A673 (cell line): ENCODE measurements around the gene ALG9. TPM values are rescaled to one million over a fixed set of nuclear protein-coding genes. Genes with fewer than 3 reads are reported as not detected.

ENCODE experiments used
- BruUV-seq: library from RNA; stranded (reverse); fragments of 400-500 nt; replicated peaks from 2 replicates; lab custom pipeline; 2021; lab: Mats Ljungman, UMichigan
- CTCF ChIA-PET: fragments of 300-600 bp; sonication (Branson Sonifier 250); formaldehyde crosslinking; loops from one replicate; lab custom pipeline; 2022; ENCODE audit warnings: antibody characterized with exemption; lab: Charles Lee
- POLR2A ChIA-PET: fragments of 300-600 bp; sonication (Branson Sonifier 250); formaldehyde crosslinking; loops from one replicate; lab custom pipeline; 2022; ENCODE audit warnings: antibody characterized with exemption; ENCODE audit not compliant: low non-redundant PET; lab: Charles Lee
- DNase-seq: peaks from one replicate; pipeline ENCODE4 v3.0.0-alpha.2; 2015; ENCODE audit warnings: low spot score
- H3K27ac ChIP-seq: fragments of 200-600 bp; sonication (generic); 2 replicates; pipeline ENCODE4 v1.5.1; 2016; ENCODE audit warnings: mixed run types, low read depth, mild to moderate bottlenecking, mixed read lengths, antibody characterized with exemption, low read length; ENCODE audit not compliant: poor library complexity, severe bottlenecking
- H3K27me3 ChIP-seq: fragments of 200-600 bp; sonication (generic); replicated peaks from 2 replicates; pipeline ENCODE4 v1.6.1; 2017; ENCODE audit warnings: mixed run types, low read depth, mild to moderate bottlenecking, mixed read lengths, antibody characterized with exemption, low read length; ENCODE audit not compliant: insufficient read depth, poor library complexity
- H3K36me3 ChIP-seq: fragments of 200-600 bp; sonication (generic); 2 replicates; pipeline ENCODE4 v1.6.1; 2016; ENCODE audit warnings: mixed run types, mild to moderate bottlenecking, mixed read lengths, antibody characterized with exemption, low read length; ENCODE audit not compliant: insufficient read depth, poor library complexity, severe bottlenecking
- H3K4me1 ChIP-seq: fragments of 200-600 bp; sonication (generic); 2 replicates; pipeline ENCODE4 v1.6.1; 2017; ENCODE audit warnings: mixed run types, mild to moderate bottlenecking, mixed read lengths, antibody characterized with exemption, low read length; ENCODE audit not compliant: insufficient read depth, poor library complexity, severe bottlenecking
- H3K4me3 ChIP-seq: fragments of 200-600 bp; sonication (generic); 2 replicates; pipeline ENCODE4 v1.5.1; 2016; ENCODE audit warnings: low read depth, mixed run types, mild to moderate bottlenecking, mixed read lengths, low read length; ENCODE audit not compliant: poor library complexity, severe bottlenecking
- H3K9me3 ChIP-seq: fragments of 200-600 bp; sonication (generic); 2 replicates; pipeline ENCODE4 v1.6.1; 2016; ENCODE audit warnings: mixed run types, low read depth, mild to moderate bottlenecking, mixed read lengths, antibody characterized with exemption, low read length; ENCODE audit not compliant: poor library complexity, severe bottlenecking
- EZH2 ChIP-seq: fragments of 200-600 bp; sonication (generic); IDR thresholded peaks from 2 replicates; pipeline ENCODE4 v1.6.1; 2017; ENCODE audit warnings: borderline replicate concordance, low read depth, mild to moderate bottlenecking, mixed read lengths, antibody characterized with exemption, low read length; ENCODE audit not compliant: poor library complexity, severe bottlenecking
- intact Hi-C: fragments of 100-400 bp; cut with micrococcal nuclease; formaldehyde crosslinking; loops from one replicate; pipeline ENCODE4 v1.10.0; 2022; ENCODE audit not compliant: unreplicated experiment
- total RNA-seq: library from RNA; stranded (reverse); gene quantifications from 2 replicates; pipeline ENCODE4 v1.2.3, GENCODE V29; 2021
- TF ChIP-seq, protein P1 (sequence below): fragments of 300-800, 200-600 bp; sonication (generic); conservative IDR thresholded peaks from 2 replicates; pipeline ENCODE4 v1.5.1; 2017; ENCODE audit warnings: low read depth, mild to moderate bottlenecking, antibody characterized with exemption, low read length, moderate library complexity, mixed read lengths

The ALG9 gene
- total RNA-seq, 1 experiment from 2014 or later = 61.0 TPM

DNA sequence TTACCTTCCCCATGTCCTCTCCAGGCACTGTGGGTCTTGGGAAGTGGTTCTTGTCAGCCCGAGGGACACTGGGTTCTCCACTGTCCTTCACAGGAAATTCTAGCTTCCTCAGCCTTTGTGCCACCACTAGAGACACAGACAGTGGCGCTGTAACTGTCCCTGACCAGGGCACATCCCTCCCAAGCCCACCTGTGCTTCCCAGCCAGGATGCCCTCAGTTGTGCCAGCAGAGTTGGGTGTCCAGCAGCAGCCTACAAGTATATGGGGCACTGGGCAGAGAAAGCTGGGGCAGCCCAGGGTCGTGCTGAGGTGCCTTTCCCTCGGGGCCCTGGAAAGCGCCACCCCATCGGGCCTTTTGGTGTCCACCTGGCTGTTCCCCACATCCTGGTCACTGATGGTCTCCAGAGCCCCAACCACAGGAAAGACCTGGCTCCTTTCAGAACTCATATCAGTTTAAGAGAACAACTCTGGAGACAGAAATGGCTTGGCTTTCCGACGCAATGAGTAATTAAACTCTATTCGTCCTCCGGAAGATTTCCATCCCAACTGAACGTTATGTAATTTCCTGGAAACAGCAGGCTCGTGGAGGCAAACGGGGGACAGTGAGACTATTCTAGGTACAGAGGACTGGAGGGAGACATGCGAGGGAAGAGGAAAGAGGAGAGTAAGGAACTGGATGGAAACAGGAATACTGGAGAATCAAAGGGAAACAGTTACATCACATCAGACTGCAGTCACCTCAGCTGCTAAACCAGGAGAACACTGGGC is 133.8 kb downstream of the ALG9 start:
- TF ChIP-seq, protein P1, sequence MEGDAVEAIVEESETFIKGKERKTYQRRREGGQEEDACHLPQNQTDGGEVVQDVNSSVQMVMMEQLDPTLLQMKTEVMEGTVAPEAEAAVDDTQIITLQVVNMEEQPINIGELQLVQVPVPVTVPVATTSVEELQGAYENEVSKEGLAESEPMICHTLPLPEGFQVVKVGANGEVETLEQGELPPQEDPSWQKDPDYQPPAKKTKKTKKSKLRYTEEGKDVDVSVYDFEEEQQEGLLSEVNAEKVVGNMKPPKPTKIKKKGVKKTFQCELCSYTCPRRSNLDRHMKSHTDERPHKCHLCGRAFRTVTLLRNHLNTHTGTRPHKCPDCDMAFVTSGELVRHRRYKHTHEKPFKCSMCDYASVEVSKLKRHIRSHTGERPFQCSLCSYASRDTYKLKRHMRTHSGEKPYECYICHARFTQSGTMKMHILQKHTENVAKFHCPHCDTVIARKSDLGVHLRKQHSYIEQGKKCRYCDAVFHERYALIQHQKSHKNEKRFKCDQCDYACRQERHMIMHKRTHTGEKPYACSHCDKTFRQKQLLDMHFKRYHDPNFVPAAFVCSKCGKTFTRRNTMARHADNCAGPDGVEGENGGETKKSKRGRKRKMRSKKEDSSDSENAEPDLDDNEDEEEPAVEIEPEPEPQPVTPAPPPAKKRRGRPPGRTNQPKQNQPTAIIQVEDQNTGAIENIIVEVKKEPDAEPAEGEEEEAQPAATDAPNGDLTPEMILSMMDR = no peak
- TF ChIP-seq EZH2 = no peak
- Histone ChIP-seq H3K27me3 (no peaks in the 10 kb centered on the region), H3K4me1 (peaks cover 14% of the 10 kb centered on the region), H3K27ac (no peak overlapping the region), H3K9me3 (no peaks in the 10 kb centered on the region), H3K4me3 (no peak overlapping the region), H3K36me3 (peaks cover 32% of the 10 kb centered on the region)
- intact Hi-C loops = no loop called here
- DNase-seq = no peak
- ChIA-PET POLR2A (no interaction called here), CTCF (no interaction called here)
- BruUV-seq = no TSS peak

DNA sequence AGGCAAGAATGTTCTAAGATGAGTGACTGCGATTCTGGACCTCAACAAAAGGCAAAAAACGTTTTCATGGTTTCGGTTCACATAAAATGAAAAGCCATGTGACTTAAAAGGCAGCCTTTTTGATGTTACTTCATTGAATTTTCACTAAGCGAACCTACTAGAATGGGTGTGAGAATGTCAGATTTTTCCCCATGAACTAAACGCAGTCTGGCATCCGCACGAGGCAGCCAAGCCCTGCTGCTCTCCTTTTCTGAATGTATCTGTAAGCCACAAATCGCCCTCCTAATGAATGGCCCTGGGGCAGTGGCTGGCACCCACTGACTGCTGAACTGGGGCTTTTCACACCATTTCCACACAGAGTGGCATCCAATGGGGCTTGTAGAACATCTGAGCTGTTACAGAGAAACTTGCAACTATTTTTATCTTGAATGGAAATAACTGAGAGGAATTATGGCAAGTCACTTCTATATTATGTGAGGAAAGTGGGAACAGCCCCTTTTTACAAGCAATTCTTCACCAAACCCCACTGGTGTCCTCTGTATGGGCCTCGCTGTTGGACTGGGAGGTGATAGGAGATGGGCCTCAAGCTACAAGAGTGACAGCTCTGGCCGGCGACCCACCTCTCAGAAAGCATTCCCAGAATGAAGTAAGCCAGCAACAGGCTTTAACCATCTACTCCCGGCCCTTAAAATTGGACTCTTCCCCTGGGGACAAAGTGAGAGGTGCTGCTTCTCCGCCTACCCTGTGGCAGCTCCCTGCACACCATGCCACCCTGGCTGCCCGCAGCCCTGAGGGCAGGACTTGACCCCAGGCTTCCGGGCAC is 134.5 kb downstream of the ALG9 start:
- CTCF ChIA-PET = no interaction called here
- BruUV-seq = no TSS peak
- no peak for TF ChIP-seq EZH2
- TF ChIP-seq, protein P1 = no peak
- intact Hi-C loops = no loop called here
- Histone ChIP-seq H3K27ac (peak overlapping the region; percentile 45), H3K27me3 (no peaks in the 10 kb centered on the region), H3K9me3 (no peaks in the 10 kb centered on the region), H3K4me1 (peaks cover 14% of the 10 kb centered on the region), H3K36me3 (peaks cover 26% of the 10 kb centered on the region), H3K4me3 (no peak overlapping the region)
- POLR2A ChIA-PET = no interaction called here
- DNase-seq = no peak

Other genes starting within 250 kb of the ALG9 start
- gene PPP2R1B, start 105.2 kb downstream of the ALG9 start, total RNA-seq = 72.2 and 80.0 TPM in 2 replicates
- 5.4 TPM in 2 replicates for gene FDXACB1, start 7.6 kb upstream of the ALG9 start, total RNA-seq
- gene CFAP68, start 8.0 kb upstream of the ALG9 start, total RNA-seq = 16.5 and 16.9 TPM in 2 replicates
- gene CRYAB, start 40.2 kb upstream of the ALG9 start, total RNA-seq = 0.87 and 1.6 TPM in 2 replicates
- gene HSPB2, start 41.2 kb upstream of the ALG9 start, total RNA-seq = not detected in 2 replicates
- 1.4 and 1.5 TPM in 2 replicates for gene C11orf52, start 47.3 kb upstream of the ALG9 start, total RNA-seq
- gene DIXDC1, start 65.8 kb upstream of the ALG9 start, total RNA-seq = 22.4 and 24.6 TPM in 2 replicates
- gene DLAT, start 153.8 kb upstream of the ALG9 start, total RNA-seq = 90.8 and 94.1 TPM in 2 replicates
- 2.8 and 4.3 TPM in 2 replicates for gene PIH1D2, start 202.4 kb upstream of the ALG9 start, total RNA-seq
- 30.4 and 32.8 TPM in 2 replicates for gene NKAPD1, start 202.7 kb upstream of the ALG9 start, total RNA-seq
- gene TIMM8B, start 215.2 kb upstream of the ALG9 start, total RNA-seq = 97.7 and 99.6 TPM in 2 replicates
- 119 and 135 TPM in 2 replicates for gene SDHD, start 215.3 kb upstream of the ALG9 start, total RNA-seq